ENCODE results near the gene RPS21.

RPS21 gene

GRCh38 chr20:62418709-62419487, 32.0 kb downstream of the RPS21 start:
- TF ChIP-seq ZFX (IDR thresholded peaks at IDR 0.05; ENCODE audit: borderline replicate concordance) = no peak
- TF ChIP-seq, protein P1, sequence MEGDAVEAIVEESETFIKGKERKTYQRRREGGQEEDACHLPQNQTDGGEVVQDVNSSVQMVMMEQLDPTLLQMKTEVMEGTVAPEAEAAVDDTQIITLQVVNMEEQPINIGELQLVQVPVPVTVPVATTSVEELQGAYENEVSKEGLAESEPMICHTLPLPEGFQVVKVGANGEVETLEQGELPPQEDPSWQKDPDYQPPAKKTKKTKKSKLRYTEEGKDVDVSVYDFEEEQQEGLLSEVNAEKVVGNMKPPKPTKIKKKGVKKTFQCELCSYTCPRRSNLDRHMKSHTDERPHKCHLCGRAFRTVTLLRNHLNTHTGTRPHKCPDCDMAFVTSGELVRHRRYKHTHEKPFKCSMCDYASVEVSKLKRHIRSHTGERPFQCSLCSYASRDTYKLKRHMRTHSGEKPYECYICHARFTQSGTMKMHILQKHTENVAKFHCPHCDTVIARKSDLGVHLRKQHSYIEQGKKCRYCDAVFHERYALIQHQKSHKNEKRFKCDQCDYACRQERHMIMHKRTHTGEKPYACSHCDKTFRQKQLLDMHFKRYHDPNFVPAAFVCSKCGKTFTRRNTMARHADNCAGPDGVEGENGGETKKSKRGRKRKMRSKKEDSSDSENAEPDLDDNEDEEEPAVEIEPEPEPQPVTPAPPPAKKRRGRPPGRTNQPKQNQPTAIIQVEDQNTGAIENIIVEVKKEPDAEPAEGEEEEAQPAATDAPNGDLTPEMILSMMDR (IDR thresholded peaks at IDR 0.05) = no peak
- no peak overlapping the region for H3K27ac ChIP-seq

- H3K27ac ChIP-seq = no peak overlapping the region
- no peak for TF ChIP-seq ZFX (IDR thresholded peaks at IDR 0.05; ENCODE audit: borderline replicate concordance)
- TF ChIP-seq, protein P1 (IDR thresholded peaks at IDR 0.05) = no peak
These were observed 32.9 kb downstream of the RPS21 start for GRCh38 chr20:62419759-62420158.

- TF ChIP-seq, protein P1 (IDR thresholded peaks at IDR 0.05) = no peak
- TF ChIP-seq ZFX (IDR thresholded peaks at IDR 0.05; ENCODE audit: borderline replicate concordance) = no peak
- H3K27ac ChIP-seq = no peak overlapping the region
These were observed 34.2 kb downstream of the RPS21 start for GRCh38 chr20:62420846-62421715.

DNA sequence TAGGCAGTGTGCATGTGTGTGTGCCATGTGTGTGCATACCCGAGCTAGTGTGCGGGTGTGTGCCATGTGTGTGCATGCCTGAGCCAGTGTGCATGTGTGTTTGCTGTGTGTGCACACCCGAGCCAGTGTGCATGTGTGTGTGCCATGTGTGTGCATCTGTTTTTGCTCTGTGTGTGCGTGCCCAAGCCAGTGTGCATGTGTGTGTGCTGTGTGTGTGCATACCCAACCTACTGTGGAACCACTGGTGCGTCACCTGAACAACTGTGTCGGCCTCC, 34.8 kb downstream of the RPS21 start:
- H3K27ac ChIP-seq = no peak overlapping the region
- TF ChIP-seq, protein P1 (IDR thresholded peaks at IDR 0.05) = no peak
- no peak for TF ChIP-seq ZFX (IDR thresholded peaks at IDR 0.05; ENCODE audit: borderline replicate concordance)

DNA sequence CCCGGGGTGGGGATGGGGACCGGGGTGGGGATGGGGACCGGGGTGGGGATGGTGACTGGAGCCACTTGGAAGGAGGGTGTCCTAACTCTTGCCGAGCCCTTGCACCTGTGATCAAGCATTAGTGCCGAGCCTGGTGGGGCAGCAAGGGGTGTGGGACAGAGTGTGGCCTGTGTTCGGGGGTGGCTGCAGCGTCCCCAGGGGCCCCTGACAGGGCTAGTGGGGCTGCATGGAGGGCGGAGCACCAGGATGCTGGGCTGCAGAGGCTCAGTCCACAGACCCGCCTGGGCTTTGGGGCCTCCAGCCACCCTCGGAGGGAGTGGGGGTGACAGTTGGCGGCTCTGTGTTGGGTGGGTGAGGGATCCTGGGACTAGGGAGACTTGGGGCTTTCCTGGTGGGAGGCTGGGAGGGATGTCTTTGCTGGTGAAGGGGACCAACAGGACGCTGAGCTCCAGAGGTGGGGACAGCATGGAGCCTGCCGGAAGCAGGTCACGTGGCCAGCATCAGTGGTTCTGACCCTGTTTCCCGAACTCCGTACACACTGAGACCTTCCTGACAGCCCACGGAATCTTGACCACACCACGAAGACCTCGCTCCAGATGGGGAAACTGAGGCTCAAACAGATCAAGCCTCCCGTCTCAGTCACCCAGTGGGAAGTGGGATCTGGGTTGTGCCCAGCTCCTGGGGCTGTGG, 35.9 kb downstream of the RPS21 start:
- TF ChIP-seq, protein P1 (IDR thresholded peaks at IDR 0.05) = no peak
- TF ChIP-seq ZFX (IDR thresholded peaks at IDR 0.05; ENCODE audit: borderline replicate concordance) = no peak
- H3K27ac ChIP-seq = no peak overlapping the region

DNA sequence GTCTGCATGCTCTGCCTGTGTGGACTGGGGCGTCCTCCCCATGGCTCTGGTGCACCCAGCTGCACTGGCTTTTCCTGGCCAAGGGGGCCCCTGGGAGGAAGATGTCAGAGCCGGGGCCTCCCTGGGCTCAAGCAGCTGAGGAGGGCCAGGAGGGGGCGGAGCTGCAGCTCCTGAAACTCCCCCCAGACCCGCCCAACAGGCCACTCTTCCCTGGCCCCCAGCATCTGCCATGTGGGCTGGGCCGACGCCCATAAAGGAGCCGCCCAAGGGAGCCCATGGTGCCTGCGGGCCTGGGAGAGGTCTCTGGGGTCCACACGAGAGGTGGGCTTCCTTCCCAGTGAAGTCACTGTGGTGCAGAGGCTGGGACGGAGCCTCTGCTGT, 36.4 kb downstream of the RPS21 start:
- no peak overlapping the region for H3K27ac ChIP-seq
- TF ChIP-seq, protein P1 (IDR thresholded peaks at IDR 0.05) = no peak
- TF ChIP-seq ZFX (IDR thresholded peaks at IDR 0.05; ENCODE audit: borderline replicate concordance) = no peak
